ENCODE results near the gene CDC20.

Gene CDC20

DNA sequence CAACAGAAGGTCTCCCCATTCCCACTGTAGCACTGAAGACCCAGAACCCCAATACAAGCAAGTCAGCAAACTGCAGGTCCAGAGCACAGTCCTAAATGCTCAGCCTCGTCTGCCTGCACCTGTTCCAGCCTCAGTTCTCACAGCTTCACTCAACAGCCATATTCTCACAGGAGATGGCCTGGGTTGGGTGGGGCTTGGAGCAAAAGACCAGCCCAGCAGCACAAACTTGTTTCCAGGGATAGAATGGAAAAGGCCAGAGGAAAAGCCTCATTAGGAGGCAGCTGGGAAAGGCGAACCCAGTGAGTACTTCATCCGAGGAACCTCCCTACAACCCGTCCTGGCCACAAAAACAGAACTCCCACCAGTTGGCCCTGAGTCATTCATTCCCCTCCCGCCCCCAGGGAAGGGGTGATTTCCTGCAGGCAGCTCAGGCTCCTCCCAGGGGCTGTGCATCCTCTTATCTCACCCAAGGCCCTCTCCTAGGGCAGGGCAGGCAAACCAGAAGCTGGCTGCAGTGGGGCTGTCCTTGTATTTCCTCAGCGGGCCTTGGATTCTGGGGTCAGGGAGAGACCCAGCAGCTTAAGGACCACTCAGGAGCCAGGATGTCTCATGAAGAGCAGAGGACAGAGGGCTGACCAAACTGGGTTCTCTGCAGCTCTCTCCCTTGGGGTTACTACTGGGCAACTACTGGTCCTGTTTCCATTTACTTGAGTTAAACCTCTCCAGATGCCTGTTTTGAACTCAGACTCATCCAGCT lies 28.6 kb upstream of the CDC20 start:
- peak; percentile 14 for DNase-seq

- DNase-seq, result no peak
These were observed 27.1 kb upstream of the CDC20 start for GRCh38 chr1:43331688-43332087.

DNA sequence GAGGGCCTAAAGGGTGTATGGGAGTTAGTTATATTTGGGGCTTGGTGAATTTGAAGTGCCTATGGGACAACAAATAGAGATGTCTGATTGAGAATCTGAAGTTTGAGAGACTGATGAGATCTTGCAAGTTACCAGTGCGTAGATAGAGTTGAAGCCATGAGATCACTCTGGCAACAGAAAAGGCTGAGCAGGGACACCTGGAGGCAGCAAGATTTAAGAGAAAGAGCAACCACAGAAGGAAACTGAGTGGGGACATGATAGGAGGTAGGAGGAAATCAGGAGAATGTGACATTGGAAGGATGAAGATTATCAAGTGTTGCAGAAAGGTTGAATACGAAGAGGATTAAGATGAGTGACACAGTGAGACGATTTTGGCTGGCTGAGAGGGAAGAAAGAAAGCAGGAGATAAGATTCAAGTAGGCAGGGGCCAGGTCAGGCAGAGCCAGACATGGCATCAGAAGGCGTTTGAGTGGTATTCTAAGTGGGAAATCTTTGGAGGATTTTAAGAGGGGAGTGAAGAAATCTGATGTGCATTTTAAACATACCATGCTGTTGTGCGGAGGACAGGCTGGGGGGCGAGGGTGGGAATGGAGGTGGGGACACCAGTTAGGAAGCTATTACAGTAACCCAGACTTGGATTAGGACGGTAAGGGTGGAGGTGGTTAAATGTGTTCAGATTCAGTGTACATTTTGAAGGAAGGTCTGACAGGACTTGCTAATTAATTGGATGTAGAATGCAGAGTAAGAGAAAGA lies 24.2 kb upstream of the CDC20 start:
- no peak for DNase-seq

DNA sequence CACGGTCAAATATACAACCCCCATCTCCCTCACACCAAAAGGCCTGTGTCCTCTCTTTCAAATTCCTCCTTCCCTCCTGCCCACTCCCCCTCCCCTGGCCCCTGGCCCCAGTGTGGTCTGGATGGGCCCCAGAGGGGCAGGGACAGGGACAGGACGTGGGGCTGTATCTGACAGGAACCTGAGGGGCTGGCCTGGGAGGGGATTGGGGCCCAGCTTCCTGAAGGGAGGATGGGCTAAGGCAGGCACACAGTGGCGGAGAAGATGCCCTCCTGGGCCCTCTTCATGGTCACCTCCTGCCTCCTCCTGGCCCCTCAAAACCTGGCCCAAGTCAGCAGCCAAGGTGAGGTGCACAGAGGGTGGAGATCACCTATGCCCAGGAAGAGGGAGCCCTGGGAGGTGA lies 21.2 kb upstream of the CDC20 start, which contains the start of gene MPL:
TSS of gene MPL (plus strand) at position 231 of the 400 bp plus-strand sequence. CDS start at position 262, 31 bp downstream.
- no peak for DNase-seq

DNA sequence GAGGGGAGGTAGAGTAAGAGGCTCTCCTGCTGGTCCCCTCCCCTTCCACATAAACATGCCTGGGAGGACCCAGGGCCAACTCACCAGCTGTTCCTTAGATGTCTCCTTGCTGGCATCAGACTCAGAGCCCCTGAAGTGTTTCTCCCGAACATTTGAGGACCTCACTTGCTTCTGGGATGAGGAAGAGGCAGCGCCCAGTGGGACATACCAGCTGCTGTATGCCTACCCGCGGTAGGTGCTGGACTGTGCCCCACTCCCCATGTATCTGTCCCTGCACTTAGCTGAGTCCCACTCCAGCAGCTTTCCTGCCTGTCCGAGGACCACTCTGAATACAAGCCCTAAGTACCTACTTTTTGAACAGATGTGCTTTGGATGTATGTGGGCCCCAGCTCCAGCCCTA lies 20.8 kb upstream of the CDC20 start:
- no peak for DNase-seq

DNA sequence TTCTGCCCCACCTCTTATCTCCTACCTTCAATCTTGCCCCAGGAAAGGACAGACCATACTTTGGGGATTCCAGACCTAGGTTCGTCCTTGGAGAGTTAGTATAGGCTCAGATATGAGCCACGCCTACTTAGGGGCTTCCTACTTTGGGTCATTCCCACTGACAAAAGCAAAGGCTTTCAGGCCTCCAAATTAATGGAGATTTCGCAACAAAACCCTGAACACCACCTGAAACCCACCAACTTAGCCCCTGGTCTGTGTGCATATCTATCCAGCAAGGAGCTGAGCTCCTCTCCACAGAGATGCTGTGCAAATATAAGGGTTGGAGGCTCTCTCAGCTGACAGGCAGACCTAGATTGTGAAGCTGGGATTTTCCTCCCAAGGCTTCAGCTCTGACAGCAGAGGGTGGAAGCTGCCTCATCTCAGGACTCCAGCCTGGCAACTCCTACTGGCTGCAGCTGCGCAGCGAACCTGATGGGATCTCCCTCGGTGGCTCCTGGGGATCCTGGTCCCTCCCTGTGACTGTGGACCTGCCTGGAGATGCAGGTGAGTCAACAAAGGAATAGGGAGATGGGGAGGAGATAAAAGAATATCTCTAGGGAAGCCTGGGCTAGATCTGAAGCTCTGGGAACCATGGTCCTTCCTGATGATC lies 19.1 kb upstream of the CDC20 start:
- no peak for DNase-seq

GRCh38 chr1:43340559-43340958 lies 18.2 kb upstream of the CDC20 start:
- DNase-seq, result no peak

GRCh38 chr1:43344267-43344850 lies 14.4 kb upstream of the CDC20 start:
- no peak for DNase-seq

DNA sequence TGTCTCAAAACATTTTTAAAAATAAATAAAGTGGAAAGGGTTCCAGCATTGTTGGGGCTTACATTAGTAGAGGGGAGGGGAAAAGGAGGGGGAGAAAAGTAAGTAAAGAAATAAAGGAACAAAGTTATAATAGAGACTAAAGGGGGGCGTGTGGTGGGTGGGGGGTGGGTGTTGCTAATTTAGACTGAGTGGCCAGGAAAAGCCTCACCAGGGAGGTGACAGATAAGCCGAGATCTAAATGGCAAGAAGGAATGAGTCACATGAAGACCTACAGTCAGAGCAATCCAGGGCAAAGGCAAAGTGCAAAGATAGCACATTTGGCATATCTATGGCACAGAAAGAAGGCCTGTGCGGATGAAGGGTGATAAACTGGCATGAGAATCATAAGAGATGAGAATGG lies 13.7 kb upstream of the CDC20 start:
- no peak for DNase-seq

DNA sequence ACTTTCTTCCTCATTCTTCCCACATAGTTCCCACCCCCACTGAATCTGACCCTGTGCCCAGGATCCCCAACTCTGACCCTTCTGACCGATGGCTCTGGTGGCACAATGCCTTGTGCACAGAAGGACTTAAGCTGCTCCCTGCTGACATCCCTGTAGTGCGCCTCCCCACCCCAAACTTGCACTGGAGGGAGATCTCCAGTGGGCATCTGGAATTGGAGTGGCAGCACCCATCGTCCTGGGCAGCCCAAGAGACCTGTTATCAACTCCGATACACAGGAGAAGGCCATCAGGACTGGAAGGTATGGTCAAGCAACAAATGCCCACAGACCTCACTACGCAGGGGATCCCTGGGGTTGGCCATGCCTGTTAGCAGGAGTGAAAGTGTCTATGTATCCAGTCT lies 12.1 kb upstream of the CDC20 start:
- DNase-seq, result no peak

GRCh38 chr1:43348343-43348808 lies 10.4 kb upstream of the CDC20 start:
- DNase-seq, result no peak

- DNase-seq, result no peak
These were observed 9.8 kb upstream of the CDC20 start for GRCh38 chr1:43348809-43349593.

DNA sequence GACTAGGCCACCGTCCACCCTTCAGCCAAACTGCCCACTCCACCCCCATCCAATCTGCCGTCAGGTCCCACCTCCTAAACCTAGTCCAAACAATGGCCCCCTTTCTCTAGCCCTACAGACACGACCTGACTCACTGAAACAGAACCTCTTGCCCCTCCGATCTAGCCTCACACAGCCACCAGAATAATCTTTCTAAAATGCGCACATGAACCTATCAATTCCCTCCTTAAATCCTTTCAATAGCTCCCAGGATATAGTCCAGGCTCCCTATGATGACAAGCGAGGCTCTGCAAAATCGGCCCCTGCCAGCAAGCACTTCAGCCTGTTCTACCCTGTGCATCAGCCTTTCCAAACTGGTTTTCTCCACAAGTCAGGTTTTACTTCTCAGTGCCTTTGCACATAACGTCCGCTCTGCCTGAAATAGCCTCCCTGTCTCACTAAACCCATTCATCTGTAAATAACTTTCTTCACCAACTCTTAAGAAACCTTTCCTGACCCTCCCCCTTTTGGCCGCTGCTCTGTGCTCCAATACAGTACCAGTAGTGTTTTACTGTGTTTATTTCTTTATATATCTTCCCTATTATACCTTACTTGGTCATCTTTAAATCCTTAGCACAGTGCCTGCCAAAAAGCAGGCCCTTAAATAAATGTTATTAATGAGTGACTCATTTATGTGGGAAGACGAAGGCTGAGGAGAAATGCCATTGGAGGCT lies 9.0 kb upstream of the CDC20 start:
- no peak for DNase-seq

- no peak for DNase-seq
These were observed 7.8 kb upstream of the CDC20 start for GRCh38 chr1:43350976-43351375.

DNA sequence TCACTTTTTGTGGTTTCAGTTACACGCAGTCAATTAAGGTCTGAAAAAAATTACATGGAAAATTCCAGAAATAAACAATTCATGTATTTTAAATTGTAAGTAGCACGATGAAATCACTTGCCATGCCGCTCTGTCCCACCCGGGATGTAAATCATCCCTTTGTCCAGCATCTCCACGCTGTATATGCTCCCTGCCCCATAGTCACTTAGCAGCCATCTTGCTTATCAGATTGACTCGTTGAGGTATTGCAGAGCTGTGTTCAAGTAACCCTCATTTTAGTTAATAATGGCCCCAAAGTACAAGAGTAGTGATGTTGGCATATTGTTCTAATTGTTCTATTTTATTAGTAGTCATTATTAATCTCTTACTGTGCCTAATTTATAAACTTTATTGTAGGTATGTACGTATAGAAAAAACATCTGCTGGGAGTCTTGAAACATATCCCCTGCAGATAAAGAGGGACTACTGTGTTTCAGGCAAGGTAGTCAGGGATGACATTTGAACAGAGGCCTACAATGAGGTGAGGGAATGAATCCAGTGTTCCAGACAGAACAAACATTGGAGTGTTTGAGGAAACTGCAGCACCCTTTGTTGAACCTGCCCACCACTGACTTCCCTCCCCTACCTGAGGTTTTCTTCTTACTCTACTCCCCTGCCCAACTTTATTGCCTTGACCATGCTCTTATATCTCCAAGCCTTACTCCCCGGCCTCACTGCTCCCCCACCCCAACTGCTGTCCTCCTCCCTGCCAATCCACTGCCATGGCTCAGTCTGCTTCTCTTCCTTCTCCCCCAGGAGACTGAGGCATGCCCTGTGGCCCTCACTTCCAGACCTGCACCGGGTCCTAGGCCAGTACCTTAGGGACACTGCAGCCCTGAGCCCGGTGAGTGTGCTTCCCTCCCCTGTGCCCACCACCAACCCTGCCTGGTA lies 7.1 kb upstream of the CDC20 start:
- DNase-seq, result no peak

DNA sequence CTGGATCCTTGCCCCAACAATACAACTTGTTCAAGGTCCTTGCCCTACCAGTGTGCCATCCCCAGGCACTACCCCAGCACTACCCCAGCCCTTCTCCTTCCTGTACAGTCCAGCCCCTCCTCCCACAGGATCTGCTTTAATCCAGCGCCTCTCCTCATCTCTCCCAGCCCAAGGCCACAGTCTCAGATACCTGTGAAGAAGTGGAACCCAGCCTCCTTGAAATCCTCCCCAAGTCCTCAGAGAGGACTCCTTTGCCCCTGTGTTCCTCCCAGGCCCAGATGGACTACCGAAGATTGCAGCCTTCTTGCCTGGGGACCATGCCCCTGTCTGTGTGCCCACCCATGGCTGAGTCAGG lies 6.5 kb upstream of the CDC20 start:
- no peak for DNase-seq

DNA sequence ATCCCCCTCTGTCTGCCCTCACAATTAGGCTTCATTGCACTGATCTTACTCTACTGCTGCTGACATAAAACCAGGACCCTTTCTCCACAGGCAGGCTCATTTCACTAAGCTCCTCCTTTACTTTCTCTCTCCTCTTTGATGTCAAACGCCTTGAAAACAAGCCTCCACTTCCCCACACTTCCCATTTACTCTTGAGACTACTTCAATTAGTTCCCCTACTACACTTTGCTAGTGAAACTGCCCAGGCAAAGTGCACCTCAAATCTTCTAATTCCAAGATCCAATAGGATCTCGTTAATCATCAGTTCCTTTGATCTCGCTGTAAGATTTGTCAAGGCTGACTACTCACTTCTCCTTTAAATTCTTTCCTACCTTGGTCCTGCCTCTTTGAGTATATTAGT lies 5.9 kb upstream of the CDC20 start:
- no peak for DNase-seq

- DNase-seq, result no peak
These were observed 4.3 kb upstream of the CDC20 start for GRCh38 chr1:43354471-43354870.

- no peak for DNase-seq
These were observed 3.8 kb upstream of the CDC20 start for GRCh38 chr1:43354936-43355335.

GRCh38 chr1:43357251-43357650 lies 1.5 kb upstream of the CDC20 start:
- DNase-seq, result no peak
